ENCODE data around the gene RRP1. TPM values are rescaled to one million over a fixed set of nuclear protein-coding genes. Genes with fewer than 3 reads are reported as not detected.

Gene RRP1
- total and polyA plus RNA-seq, 9 of the 15 experiments (the other 6 are each of a cell fraction or from before 2014, with no cell fraction given) = 0.89 to 105 (median 51.6) TPM

- under 1% methylated on average over 63 of the region's 71 CpGs for WGBS (ENCODE audit: insufficient coverage, low coverage, missing lambda C conversion rate)
- intact Hi-C loops (cut with micrococcal nuclease) (loop anchor here (1.0 kb wide), 1 partner anchor 48 kb away; no protein-coding TSS in a partner anchor), in situ Hi-C loops (cut with MboI) (loop anchor here (25.0 kb wide), 1 partner anchor 361 kb away; the partner anchor contains the start of gene GATD3)
- CTCF ChIA-PET (ENCODE audit: low intra/inter-chr PET ratio) = interaction anchor here (1.2 kb wide), 1 partner anchor 13 kb away, joined by 5 read pairs; no protein-coding TSS in a partner anchor
- peaks cover 2% of the 10 kb centered on the region for H3K9me1 ChIP-seq (ENCODE audit: control insufficient read depth, insufficient read depth, low read length)
- no peaks in the 10 kb centered on the region for H3K27me3 ChIP-seq (ENCODE audit: control insufficient read depth in 2 of 2, insufficient read depth in 2 of 2, low read length in 2 of 2)
- DNase-seq (ENCODE audit: extremely low read depth in 1 of 4, low spot score in 3 of 4) = peak in 2 of 4 experiments; percentile 76 to 88
- POLR2A ChIA-PET = no interaction called here
- H3K9me3 ChIP-seq (replicated peaks; ENCODE audit: control insufficient read depth, insufficient read depth, low read depth, low read length) = no peaks in the 10 kb centered on the region
- H2AFZ ChIP-seq (ENCODE audit: low read depth, low read length) = peak within 1 kb of the TSS; percentile 90
- peaks cover 23 to 63% of the 10 kb centered on the region in 2 experiments for H3K4me1 ChIP-seq (replicated peaks in 1 of 2; ENCODE audit: control insufficient read depth in 2 of 2, insufficient read depth in 2 of 2, low read length in 2 of 2)
- H3K79me2 ChIP-seq (ENCODE audit: control insufficient read depth, insufficient read depth, low read length) = peaks cover 18% of the 10 kb centered on the region
- peak; percentile 83 for ATAC-seq
- no TSS peak for BruUV-seq (replicated peaks)
- no peaks in the 10 kb centered on the region for H4K20me1 ChIP-seq (replicated peaks; ENCODE audit: control insufficient read depth, insufficient read depth, low read length)
- FAIRE-seq = no peak
- H3K36me3 ChIP-seq (ENCODE audit: control insufficient read depth, insufficient read depth, low read length) = peaks cover 25% of the 10 kb centered on the region
- peak within 1 kb of the TSS; percentile 75 to 91 for H3K9ac ChIP-seq (ENCODE audit: insufficient read depth in 1 of 2, low read depth in 2 of 2, low read length in 2 of 2)
- peak within 1 kb of the TSS; percentile 87 for H3K27ac ChIP-seq (ENCODE audit: extremely low read depth, low read depth, low read length)
- H3K4me2 ChIP-seq (ENCODE audit: insufficient read depth, low read length) = peak within 1 kb of the TSS; percentile 87
- peak within 1 kb of the TSS; percentile 88 for H3K4me3 ChIP-seq
- TF ChIP-seq ZBTB8A (IDR thresholded peaks at IDR 0.05; ENCODE audit: partially characterized antibody) (no peak), PHB (CRISPR knock-in tag; IDR thresholded peaks at IDR 0.05) (no peak), HDAC8 (tag; IDR thresholded peaks at IDR 0.05) (peak; percentile 56; the same call in 1 of the 2 replicates), PRPF4 (IDR thresholded peaks at IDR 0.05; ENCODE audit: insufficient read depth, low read depth, low read length, poor library complexity, severe bottlenecking) (no peak), CTCFL (IDR thresholded peaks at IDR 0.05; ENCODE audit: borderline replicate concordance, insufficient read depth, low read depth, low read length, poor library complexity, severe bottlenecking) (no peak), CREBBP (IDR thresholded peaks at IDR 0.05; ENCODE audit: low read depth, low read length) (no peak), TSHZ1 (CRISPR knock-in tag; IDR thresholded peaks at IDR 0.05) (no peak), ARNT (IDR thresholded peaks at IDR 0.05) (no peak), ZNF699 (CRISPR knock-in tag; IDR thresholded peaks at IDR 0.05; ENCODE audit: insufficient replicate concordance) (no peak)
- TF ChIP-seq, protein P1, sequence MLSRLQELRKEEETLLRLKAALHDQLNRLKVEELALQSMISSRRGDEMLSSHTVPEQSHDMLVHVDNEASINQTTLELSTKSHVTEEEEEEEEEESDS (CRISPR knock-in tag; IDR thresholded peaks at IDR 0.05) = no peak
- TF ChIP-seq, protein P2, sequence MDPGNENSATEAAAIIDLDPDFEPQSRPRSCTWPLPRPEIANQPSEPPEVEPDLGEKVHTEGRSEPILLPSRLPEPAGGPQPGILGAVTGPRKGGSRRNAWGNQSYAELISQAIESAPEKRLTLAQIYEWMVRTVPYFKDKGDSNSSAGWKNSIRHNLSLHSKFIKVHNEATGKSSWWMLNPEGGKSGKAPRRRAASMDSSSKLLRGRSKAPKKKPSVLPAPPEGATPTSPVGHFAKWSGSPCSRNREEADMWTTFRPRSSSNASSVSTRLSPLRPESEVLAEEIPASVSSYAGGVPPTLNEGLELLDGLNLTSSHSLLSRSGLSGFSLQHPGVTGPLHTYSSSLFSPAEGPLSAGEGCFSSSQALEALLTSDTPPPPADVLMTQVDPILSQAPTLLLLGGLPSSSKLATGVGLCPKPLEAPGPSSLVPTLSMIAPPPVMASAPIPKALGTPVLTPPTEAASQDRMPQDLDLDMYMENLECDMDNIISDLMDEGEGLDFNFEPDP (CRISPR knock-in tag; IDR thresholded peaks at IDR 0.05) = no peak
- TF ChIP-seq, protein P3, sequence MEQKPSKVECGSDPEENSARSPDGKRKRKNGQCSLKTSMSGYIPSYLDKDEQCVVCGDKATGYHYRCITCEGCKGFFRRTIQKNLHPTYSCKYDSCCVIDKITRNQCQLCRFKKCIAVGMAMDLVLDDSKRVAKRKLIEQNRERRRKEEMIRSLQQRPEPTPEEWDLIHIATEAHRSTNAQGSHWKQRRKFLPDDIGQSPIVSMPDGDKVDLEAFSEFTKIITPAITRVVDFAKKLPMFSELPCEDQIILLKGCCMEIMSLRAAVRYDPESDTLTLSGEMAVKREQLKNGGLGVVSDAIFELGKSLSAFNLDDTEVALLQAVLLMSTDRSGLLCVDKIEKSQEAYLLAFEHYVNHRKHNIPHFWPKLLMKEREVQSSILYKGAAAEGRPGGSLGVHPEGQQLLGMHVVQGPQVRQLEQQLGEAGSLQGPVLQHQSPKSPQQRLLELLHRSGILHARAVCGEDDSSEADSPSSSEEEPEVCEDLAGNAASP (IDR thresholded peaks at IDR 0.05) = no peak
Measured at GRCh38 chr21:43775795-43776430, 13.5 kb upstream of the RRP1 start, which contains the start of gene CSTB. Gene CSTB (minus strand): TSS chr21:43776308. CDS start chr21:43776269, 39 bp downstream.

Data from K562 (cell line).